ENCODE measurements around the gene CDKN2D.

CDKN2D gene

DNA sequence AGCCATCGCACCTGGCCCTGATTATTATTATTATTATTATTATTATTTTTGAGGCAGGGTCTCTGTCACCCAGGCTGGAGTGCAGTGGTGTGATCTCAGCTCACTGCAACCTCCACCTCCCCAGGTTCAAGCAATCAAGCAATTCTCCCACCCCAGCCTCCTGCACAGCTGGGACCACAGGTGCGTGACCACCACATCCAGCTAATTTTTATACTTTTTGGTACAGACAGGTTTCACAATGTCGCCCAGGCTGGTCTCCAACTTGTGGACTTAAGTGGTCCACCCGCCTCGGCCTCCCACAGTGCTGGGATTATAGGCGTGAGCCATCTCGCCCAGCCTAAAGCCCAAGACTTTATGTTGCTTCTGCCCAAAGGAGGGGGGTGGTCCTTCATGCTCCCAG, 24.4 kb upstream of the CDKN2D start:
- Histone ChIP-seq H4K91ac (ENCODE audit: low read depth, low read length) (peak overlapping the region; percentile 4), H3K9me3 (ENCODE audit: insufficient read depth, low read depth, low read length) (peaks cover 4% of the 10 kb centered on the region), H2BK120ac (ENCODE audit: insufficient read depth, low read length, poor library complexity) (no peak overlapping the region), H2BK12ac (ENCODE audit: low read length) (peak overlapping the region; percentile 23), H3K36me3 (ENCODE audit: control insufficient read depth in 1 of 2, insufficient read depth in 2 of 2, low read length in 2 of 2) (no peaks in the 10 kb centered on the region), H3K4ac (ENCODE audit: low read depth, low read length) (no peak overlapping the region), H3K4me1 (ENCODE audit: control insufficient read depth in 1 of 2, insufficient read depth in 2 of 2, low read length in 2 of 2) (peaks cover 2 to 4% of the 10 kb centered on the region in 2 experiments), H3K4me3 (ENCODE audit: low read depth, low read length) (no peak overlapping the region), H2AFZ (ENCODE audit: insufficient read depth, low read length, poor library complexity) (no peak overlapping the region), H3K27me3 (ENCODE audit: insufficient read depth, low read length) (no peaks in the 10 kb centered on the region), H4K12ac (ENCODE audit: low read depth, low read length) (no peak overlapping the region), H2BK5ac (ENCODE audit: low read depth, low read length, poor library complexity) (no peak overlapping the region), H3K23ac (ENCODE audit: low read length) (no peak overlapping the region), H3K4me2 (ENCODE audit: low read length) (no peak overlapping the region), H3K79me1 (ENCODE audit: low read length) (no peaks in the 10 kb centered on the region), H2AK5ac (ENCODE audit: low read length) (no peak overlapping the region), H4K8ac (ENCODE audit: low read depth, low read length) (no peak overlapping the region), H3K79me2 (ENCODE audit: control insufficient read depth, insufficient read depth, low read length, poor library complexity) (no peaks in the 10 kb centered on the region), H3K9ac (ENCODE audit: low read length) (no peak overlapping the region), H3K27ac (ENCODE audit: low read depth, low read length) (no peak overlapping the region), H3K14ac (ENCODE audit: low read length) (no peak overlapping the region), H3K18ac (ENCODE audit: low read length) (peak overlapping the region; percentile 11)
- DNase-seq = no peak
- WGBS (ENCODE audit: extremely low coverage, insufficient coverage, insufficient read length) = no CpG with 5 or more reads among the region's 7 CpGs

GRCh38 chr19:10587839-10588150, 19.0 kb upstream of the CDKN2D start:
- H3K4me2 ChIP-seq (ENCODE audit: low read length) = no peak overlapping the region
- WGBS (ENCODE audit: extremely low coverage, insufficient coverage, insufficient read length) = 100% methylated on average over 1 of the region's 2 CpGs

GRCh38 chr19:10587022-10587838, 18.5 kb upstream of the CDKN2D start, which contains the start of gene AP1M2:
TSS of gene AP1M2 (minus strand) at chr19:10587312. CDS start at chr19:10587231, 81 bp downstream.
- Histone ChIP-seq H3K4ac (ENCODE audit: low read depth, low read length) (peak within 1 kb of the TSS; percentile 23), H2AK5ac (ENCODE audit: low read length) (no peak within 1 kb of the TSS), H3K27ac (ENCODE audit: low read depth, low read length) (no peak within 1 kb of the TSS), H4K91ac (ENCODE audit: low read depth, low read length) (peak within 1 kb of the TSS; percentile 82), H2AFZ (ENCODE audit: insufficient read depth, low read length, poor library complexity) (peak within 1 kb of the TSS; percentile 84), H3K4me1 (ENCODE audit: control insufficient read depth in 1 of 2, insufficient read depth in 2 of 2, low read length in 2 of 2) (peaks cover 0 to 4% of the 10 kb centered on the region in 2 experiments), H2BK12ac (ENCODE audit: low read length) (peak within 1 kb of the TSS; percentile 5), H3K18ac (ENCODE audit: low read length) (peak within 1 kb of the TSS; percentile 89), H3K23ac (ENCODE audit: low read length) (no peak within 1 kb of the TSS), H3K79me1 (ENCODE audit: low read length) (peaks cover 3% of the 10 kb centered on the region), H3K4me2 (ENCODE audit: low read length) (peak within 1 kb of the TSS; percentile 61), H3K79me2 (ENCODE audit: control insufficient read depth, insufficient read depth, low read length, poor library complexity) (peaks cover 4% of the 10 kb centered on the region), H3K36me3 (ENCODE audit: control insufficient read depth in 1 of 2, insufficient read depth in 2 of 2, low read length in 2 of 2) (peaks cover 13 to 14% of the 10 kb centered on the region in 2 experiments), H3K14ac (ENCODE audit: low read length) (peak within 1 kb of the TSS; percentile 73), H3K9ac (ENCODE audit: low read length) (peak within 1 kb of the TSS; percentile 71), H3K9me3 (ENCODE audit: insufficient read depth, low read depth, low read length) (peaks cover 3% of the 10 kb centered on the region), H3K4me3 (ENCODE audit: low read depth, low read length) (peak within 1 kb of the TSS; percentile 84), H4K8ac (ENCODE audit: low read depth, low read length) (peak within 1 kb of the TSS; percentile 87), H4K12ac (ENCODE audit: low read depth, low read length) (peak within 1 kb of the TSS; percentile 66), H3K27me3 (ENCODE audit: insufficient read depth, low read length) (no peaks in the 10 kb centered on the region), H2BK120ac (ENCODE audit: insufficient read depth, low read length, poor library complexity) (peak within 1 kb of the TSS; percentile 33), H2BK5ac (ENCODE audit: low read depth, low read length, poor library complexity) (peak within 1 kb of the TSS; percentile 51)
- 100% methylated on average over 4 of the region's 35 CpGs for whole genome bisulfite sequencing (ENCODE audit: extremely low coverage, insufficient coverage, insufficient read length)
- DNase-seq = peak; percentile 63 to 71

More at GRCh38 chr19:10587839-10588150, 19.0 kb upstream of the CDKN2D start:
- no peak overlapping the region for H3K18ac ChIP-seq (ENCODE audit: low read length)
- H4K12ac ChIP-seq (ENCODE audit: low read depth, low read length) = no peak overlapping the region
- H3K4me3 ChIP-seq (ENCODE audit: low read depth, low read length) = no peak overlapping the region
- H2BK5ac ChIP-seq (ENCODE audit: low read depth, low read length, poor library complexity) = no peak overlapping the region
- H4K91ac ChIP-seq (ENCODE audit: low read depth, low read length) = no peak overlapping the region
- H2BK12ac ChIP-seq (ENCODE audit: low read length) = no peak overlapping the region
- no peak overlapping the region for H3K27ac ChIP-seq (ENCODE audit: low read depth, low read length)
- H2AFZ ChIP-seq (ENCODE audit: insufficient read depth, low read length, poor library complexity) = no peak overlapping the region
- no peaks in the 10 kb centered on the region for H3K27me3 ChIP-seq (ENCODE audit: insufficient read depth, low read length)
- H4K8ac ChIP-seq (ENCODE audit: low read depth, low read length) = no peak overlapping the region
- peaks cover 3% of the 10 kb centered on the region for H3K9me3 ChIP-seq (ENCODE audit: insufficient read depth, low read depth, low read length)
- H3K79me2 ChIP-seq (ENCODE audit: control insufficient read depth, insufficient read depth, low read length, poor library complexity) = peaks cover 4% of the 10 kb centered on the region
- no peak overlapping the region for H3K14ac ChIP-seq (ENCODE audit: low read length)
- no peak overlapping the region for H3K4ac ChIP-seq (ENCODE audit: low read depth, low read length)
- no peak overlapping the region for H3K23ac ChIP-seq (ENCODE audit: low read length)
- peaks cover 11 to 12% of the 10 kb centered on the region in 2 experiments for H3K36me3 ChIP-seq (ENCODE audit: control insufficient read depth in 1 of 2, insufficient read depth in 2 of 2, low read length in 2 of 2)
- peaks cover 0 to 4% of the 10 kb centered on the region in 2 experiments for H3K4me1 ChIP-seq (ENCODE audit: control insufficient read depth in 1 of 2, insufficient read depth in 2 of 2, low read length in 2 of 2)
- H2BK120ac ChIP-seq (ENCODE audit: insufficient read depth, low read length, poor library complexity) = no peak overlapping the region
- no peak overlapping the region for H2AK5ac ChIP-seq (ENCODE audit: low read length)
- no peak overlapping the region for H3K9ac ChIP-seq (ENCODE audit: low read length)
- peaks cover 3% of the 10 kb centered on the region for H3K79me1 ChIP-seq (ENCODE audit: low read length)
- DNase-seq = no peak

- Histone ChIP-seq H2BK5ac (ENCODE audit: low read depth, low read length, poor library complexity) (no peak overlapping the region), H4K8ac (ENCODE audit: low read depth, low read length) (no peak overlapping the region), H3K27ac (ENCODE audit: low read depth, low read length) (no peak overlapping the region), H3K4me1 (ENCODE audit: control insufficient read depth in 1 of 2, insufficient read depth in 2 of 2, low read length in 2 of 2) (peaks cover 0 to 4% of the 10 kb centered on the region in 2 experiments), H3K9me3 (ENCODE audit: insufficient read depth, low read depth, low read length) (peaks cover 3% of the 10 kb centered on the region), H3K23ac (ENCODE audit: low read length) (no peak overlapping the region), H3K4ac (ENCODE audit: low read depth, low read length) (peak overlapping the region; percentile 23), H3K36me3 (ENCODE audit: control insufficient read depth in 1 of 2, insufficient read depth in 2 of 2, low read length in 2 of 2) (peaks cover 20 to 21% of the 10 kb centered on the region in 2 experiments), H4K12ac (ENCODE audit: low read depth, low read length) (no peak overlapping the region), H3K18ac (ENCODE audit: low read length) (no peak overlapping the region), H3K9ac (ENCODE audit: low read length) (no peak overlapping the region), H3K79me2 (ENCODE audit: control insufficient read depth, insufficient read depth, low read length, poor library complexity) (peaks cover 4% of the 10 kb centered on the region), H3K14ac (ENCODE audit: low read length) (no peak overlapping the region), H3K4me2 (ENCODE audit: low read length) (peak overlapping the region; percentile 61), H2AK5ac (ENCODE audit: low read length) (no peak overlapping the region), H4K91ac (ENCODE audit: low read depth, low read length) (no peak overlapping the region), H2BK120ac (ENCODE audit: insufficient read depth, low read length, poor library complexity) (no peak overlapping the region), H3K79me1 (ENCODE audit: low read length) (peaks cover 3% of the 10 kb centered on the region), H3K4me3 (ENCODE audit: low read depth, low read length) (peak overlapping the region; percentile 84), H2AFZ (ENCODE audit: insufficient read depth, low read length, poor library complexity) (no peak overlapping the region), H3K27me3 (ENCODE audit: insufficient read depth, low read length) (no peaks in the 10 kb centered on the region), H2BK12ac (ENCODE audit: low read length) (no peak overlapping the region)
- no CpG with 5 or more reads among the region's 6 CpGs for WGBS (ENCODE audit: extremely low coverage, insufficient coverage, insufficient read length)
- DNase-seq = peak; percentile 68 to 76
These were observed 17.6 kb upstream of the CDKN2D start for GRCh38 chr19:10586396-10586795.

Measured in trophoblast cell (in vitro differentiated cells and primary cell).